ENCODE measurements around the gene CENPH. TPM values are rescaled to one million over a fixed set of nuclear protein-coding genes. Genes with fewer than 3 reads are reported as not detected.

CENPH gene
- total and polyA plus RNA-seq, 2 of the 13 experiments (the other 11 are each of a cell fraction or from before 2014, with no cell fraction given) = 11.2 to 28.8 TPM

GRCh38 chr5:69189162-69190086, at the start of gene CENPH (continued):
- TF ChIP-seq THAP9 (CRISPR knock-in tag; IDR thresholded peaks at IDR 0.05; ENCODE audit: borderline replicate concordance) (peak; percentile 86; the same call in 1 of the 2 replicates), ZNF687 (CRISPR knock-in tag; IDR thresholded peaks at IDR 0.05) (peak; percentile 96), AFF4 (CRISPR knock-in tag; IDR thresholded peaks at IDR 0.05) (no peak), ZNF724P (CRISPR knock-in tag; IDR thresholded peaks at IDR 0.05; ENCODE audit: borderline replicate concordance) (peak; percentile 43; the same call in 1 of the 2 replicates), FOXO1 (CRISPR knock-in tag; IDR thresholded peaks at IDR 0.05) (peak; percentile 16; the same call in 1 of the 2 replicates), ZNF367 (CRISPR knock-in tag; IDR thresholded peaks at IDR 0.05; ENCODE audit: borderline replicate concordance) (no peak), TARDBP (CRISPR knock-in tag; IDR thresholded peaks at IDR 0.05) (peak; percentile 84), ATF7 (IDR thresholded peaks at IDR 0.05) (no peak), ATF7 (CRISPR knock-in tag; IDR thresholded peaks at IDR 0.05) (peak; percentile 78; the same call in 1 of the 2 replicates), ZNF441 (CRISPR knock-in tag; IDR thresholded peaks at IDR 0.05; ENCODE audit: borderline replicate concordance) (no peak), SP140L (CRISPR knock-in tag; IDR thresholded peaks at IDR 0.05; ENCODE audit: borderline replicate concordance) (peak; percentile 53; the same call in 1 of the 2 replicates), POGK (CRISPR knock-in tag; conservative IDR thresholded peaks at IDR 0.05) (peak; percentile 75; the same call in 1 of the 2 replicates), KDM3A (CRISPR knock-in tag; IDR thresholded peaks at IDR 0.05; ENCODE audit: low read depth) (peak; percentile 84; the same call in 1 of the 2 replicates), ZNF12 (CRISPR knock-in tag; IDR thresholded peaks at IDR 0.05) (peak; percentile 44; the same call in 1 of the 2 replicates)

Data from HepG2 (cell line).